SH-SY5Y (cell line): ENCODE measurements around the gene ATF6.

ENCODE experiments used
- GATA2 ChIP-seq: IDR thresholded peaks from 2 replicates; pipeline ENCODE4 v1.6.1; 2011; ENCODE audit warnings: mild to moderate bottlenecking, low read depth, low read length
- GATA3 ChIP-seq: IDR thresholded peaks from 2 replicates; pipeline ENCODE4 v1.6.1; 2011; ENCODE audit warnings: low read depth, mild to moderate bottlenecking, low read length, moderate library complexity

- TF ChIP-seq GATA2 (no peak), GATA3 (no peak)
Observed at GRCh38 chr1:161777261-161777660, 11.1 kb downstream of the ATF6 start.
